ENCODE data around the gene C14orf180. TPM values are rescaled to one million over a fixed set of nuclear protein-coding genes. Genes with fewer than 3 reads are reported as not detected.

C14orf180 gene
- total RNA-seq, 1 experiment from 2014 or later: not detected

GRCh38 chr14:104546591-104547309 lies 32.8 kb upstream of the C14orf180 start:
- Histone ChIP-seq H3K4me3 (ENCODE audit: low read depth, low read length, poor library complexity, severe bottlenecking) (no peak overlapping the region), H3K27ac (ENCODE audit: low read depth, low read length, poor library complexity, severe bottlenecking) (no peak overlapping the region), H3K4me1 (ENCODE audit: insufficient read depth, low read length, poor library complexity, severe bottlenecking) (peaks cover 12% of the 10 kb centered on the region), H3K9me3 (ENCODE audit: low read depth, low read length, poor library complexity, severe bottlenecking) (no peaks in the 10 kb centered on the region), H3K36me3 (ENCODE audit: insufficient read depth, low read length, poor library complexity, severe bottlenecking) (no peaks in the 10 kb centered on the region), H3K27me3 (replicated peaks; ENCODE audit: insufficient read depth, low read depth, low read length, poor library complexity) (peaks cover 7% of the 10 kb centered on the region)
- DNase-seq (ENCODE audit: low spot score): no peak
- POLR2A ChIA-PET (ENCODE audit: low non-redundant PET): no interaction called here
- intact Hi-C loops (cut with micrococcal nuclease; ENCODE audit: unreplicated experiment): no loop called here
- no TSS peak for BruUV-seq (replicated peaks)
- no peak for TF ChIP-seq EZH2 (IDR thresholded peaks at IDR 0.05; ENCODE audit: borderline replicate concordance, low read depth, low read length, poor library complexity, severe bottlenecking)
- CTCF ChIA-PET: no interaction called here

GRCh38 chr14:104547310-104547997 lies 32.1 kb upstream of the C14orf180 start:
- no peak for DNase-seq (ENCODE audit: low spot score)
- Histone ChIP-seq H3K27ac (ENCODE audit: low read depth, low read length, poor library complexity, severe bottlenecking) (no peak overlapping the region), H3K27me3 (replicated peaks; ENCODE audit: insufficient read depth, low read depth, low read length, poor library complexity) (peaks cover 1% of the 10 kb centered on the region), H3K9me3 (ENCODE audit: low read depth, low read length, poor library complexity, severe bottlenecking) (no peaks in the 10 kb centered on the region), H3K4me3 (ENCODE audit: low read depth, low read length, poor library complexity, severe bottlenecking) (no peak overlapping the region), H3K4me1 (ENCODE audit: insufficient read depth, low read length, poor library complexity, severe bottlenecking) (peaks cover 12% of the 10 kb centered on the region), H3K36me3 (ENCODE audit: insufficient read depth, low read length, poor library complexity, severe bottlenecking) (no peaks in the 10 kb centered on the region)
- ChIA-PET POLR2A (ENCODE audit: low non-redundant PET) (no interaction called here), CTCF (interaction anchor here (0.6 kb wide), 1 partner anchor 14 kb away, joined by 4 read pairs; no protein-coding TSS in a partner anchor)
- intact Hi-C loops (cut with micrococcal nuclease; ENCODE audit: unreplicated experiment): no loop called here
- no TSS peak for BruUV-seq (replicated peaks)
- TF ChIP-seq EZH2 (IDR thresholded peaks at IDR 0.05; ENCODE audit: borderline replicate concordance, low read depth, low read length, poor library complexity, severe bottlenecking) (no peak), CTCF (conservative IDR thresholded peaks at IDR 0.05; ENCODE audit: low read depth, low read length) (no peak)

- H3K27me3 ChIP-seq (replicated peaks; ENCODE audit: insufficient read depth, low read depth, low read length, poor library complexity): no peaks in the 10 kb centered on the region
- H3K27ac ChIP-seq (ENCODE audit: low read depth, low read length, poor library complexity, severe bottlenecking): no peak overlapping the region
- no peaks in the 10 kb centered on the region for H3K9me3 ChIP-seq (ENCODE audit: low read depth, low read length, poor library complexity, severe bottlenecking)
- intact Hi-C loops (cut with micrococcal nuclease; ENCODE audit: unreplicated experiment): no loop called here
- no peak overlapping the region for H3K4me3 ChIP-seq (ENCODE audit: low read depth, low read length, poor library complexity, severe bottlenecking)
- peaks cover 12% of the 10 kb centered on the region for H3K4me1 ChIP-seq (ENCODE audit: insufficient read depth, low read length, poor library complexity, severe bottlenecking)
- ChIA-PET POLR2A (ENCODE audit: low non-redundant PET) (no interaction called here), CTCF (interaction anchor here (0.6 kb wide), 1 partner anchor 14 kb away, joined by 4 read pairs; no protein-coding TSS in a partner anchor)
- TF ChIP-seq EZH2 (IDR thresholded peaks at IDR 0.05; ENCODE audit: borderline replicate concordance, low read depth, low read length, poor library complexity, severe bottlenecking) (no peak), CTCF (conservative IDR thresholded peaks at IDR 0.05; ENCODE audit: low read depth, low read length) (no peak)
- H3K36me3 ChIP-seq (ENCODE audit: insufficient read depth, low read length, poor library complexity, severe bottlenecking): no peaks in the 10 kb centered on the region
- no TSS peak for BruUV-seq (replicated peaks)
- DNase-seq (ENCODE audit: low spot score): no peak
Measured at GRCh38 chr14:104547998-104548700, 31.4 kb upstream of the C14orf180 start.

Data from A673 (cell line).